IMR-90 (cell line): ENCODE data around the gene FAM180A. TPM values are rescaled to one million over a fixed set of nuclear protein-coding genes. Genes with fewer than 3 reads are reported as not detected.
A peak's percentile ranks its signal among the peaks of the same experiment; 100 is the strongest.

ENCODE experiments used
- ATAC-seq: fragments of 200-7000 bp; cut with Tn5 transposase; 2 replicates; pipeline ENCODE4 v1.9.1; 2020; ENCODE audit warnings: low read depth, mild to moderate bottlenecking, moderate library complexity
- BruUV-seq: library from RNA; stranded (reverse); fragments of 400-500 nt; replicated peaks from 2 replicates; lab custom pipeline; 2021; lab: Mats Ljungman, UMichigan
- CTCF ChIA-PET: fragments of 300-600 bp; formaldehyde crosslinking; extraction: SDS; loops from one replicate; lab custom pipeline; 2021; ENCODE audit warnings: antibody characterized with exemption; lab: Yijun Ruan, JAX
- POLR2A ChIA-PET: fragments of 300-600 bp; sonication (Branson Sonifier 250); formaldehyde crosslinking; loops from one replicate; lab custom pipeline; 2022; ENCODE audit warnings: antibody characterized with exemption; ENCODE audit not compliant: unreplicated experiment; lab: Charles Lee
- DNase-seq: peaks from one replicate; pipeline ENCODE4 v3.0.0; 2013
- H2AFZ ChIP-seq: replicated peaks from 2 replicates; pipeline ENCODE3; 2013; ENCODE audit warnings: low read length, mild to moderate bottlenecking; ENCODE audit not compliant: poor library complexity
- H2AK5ac ChIP-seq: 2 replicates; pipeline ENCODE4 v1.6.1; 2013; ENCODE audit warnings: low read depth, low read length, inconsistent platforms
- H2AK9ac ChIP-seq: replicated peaks from 2 replicates; pipeline ENCODE3; 2013; ENCODE audit warnings: mild to moderate bottlenecking, low read depth, low read length, moderate library complexity; ENCODE audit not compliant: poor library complexity
- H2BK120ac ChIP-seq: 2 replicates; pipeline ENCODE4 v1.6.1; 2013; ENCODE audit warnings: low read depth, low read length, inconsistent platforms
- H2BK15ac ChIP-seq: 3 replicates; pipeline ENCODE4 v1.6.1; 2013; ENCODE audit warnings: low read depth, low read length, inconsistent platforms
- H2BK20ac ChIP-seq: 2 replicates; pipeline ENCODE4 v1.6.1; 2013; ENCODE audit warnings: low read depth, mild to moderate bottlenecking, inconsistent platforms, low read length, moderate library complexity
- H2BK5ac ChIP-seq: 2 replicates; pipeline ENCODE4 v1.6.1; 2013; ENCODE audit warnings: mild to moderate bottlenecking, low read depth, low read length, inconsistent platforms; ENCODE audit not compliant: poor library complexity, severe bottlenecking
- H3K14ac ChIP-seq: replicated peaks from 2 replicates; pipeline ENCODE4 v1.6.1; 2013; ENCODE audit warnings: low read depth, low read length, inconsistent platforms
- H3K18ac ChIP-seq: 2 replicates; pipeline ENCODE4 v1.6.1; 2013; ENCODE audit warnings: low read depth, low read length, control low read depth
- H3K23ac ChIP-seq: 2 replicates; pipeline ENCODE4 v1.6.1; 2013; ENCODE audit warnings: low read depth, low read length, inconsistent platforms
- H3K27ac ChIP-seq: 2 replicates; pipeline ENCODE4 v1.5.1; 2013; ENCODE audit warnings: mild to moderate bottlenecking, control low read depth, low read length; ENCODE audit not compliant: insufficient read depth
- H3K27me3 ChIP-seq: 2 replicates; pipeline ENCODE4 v1.6.1; 2013; ENCODE audit warnings: low read length; ENCODE audit not compliant: control insufficient read depth, insufficient read depth
- H3K36me3 ChIP-seq: 2 replicates; pipeline ENCODE4 v1.6.1; 2013; ENCODE audit warnings: low read length, mixed read lengths; ENCODE audit not compliant: control insufficient read depth, insufficient read depth
- H3K4ac ChIP-seq: 2 replicates; pipeline ENCODE4 v1.6.1; 2013; ENCODE audit warnings: low read depth, low read length, inconsistent platforms
- H3K4me1 ChIP-seq: 2 replicates; pipeline ENCODE4 v1.6.1; 2013; ENCODE audit warnings: low read length, mixed read lengths; ENCODE audit not compliant: control insufficient read depth, insufficient read depth
- H3K4me2 ChIP-seq: 2 replicates; pipeline ENCODE4 v1.6.1; 2013; ENCODE audit warnings: low read depth, mild to moderate bottlenecking, control low read depth, low read length, moderate library complexity
- H3K4me3 ChIP-seq: 2 replicates; pipeline ENCODE4 v1.5.1; 2013; ENCODE audit warnings: low read depth, mild to moderate bottlenecking, control low read depth, low read length, moderate library complexity; ENCODE audit not compliant: insufficient read depth
- H3K56ac ChIP-seq: 2 replicates; pipeline ENCODE4 v1.6.1; 2013; ENCODE audit warnings: low read length, inconsistent platforms; ENCODE audit not compliant: insufficient read depth; ENCODE audit errors: extremely low read depth
- H3K79me1 ChIP-seq, 2 experiments: 2 replicates each; pipeline ENCODE4 v1.6.1; 2013; ENCODE audit warnings: low read length in 2 of 2, inconsistent platforms in 1 of 2, low read depth in 1 of 2
- H3K9ac ChIP-seq: 2 replicates; pipeline ENCODE4 v1.6.1; 2013; ENCODE audit warnings: low read depth, low read length, control low read depth
- H3K9me1 ChIP-seq: 2 replicates; pipeline ENCODE4 v1.6.1; 2013; ENCODE audit warnings: low read length, inconsistent platforms; ENCODE audit not compliant: insufficient read depth
- H3K9me3 ChIP-seq: 2 replicates; pipeline ENCODE4 v1.6.1; 2013; ENCODE audit warnings: low read length; ENCODE audit not compliant: control insufficient read depth, insufficient read depth
- H4K20me1 ChIP-seq: 2 replicates; pipeline ENCODE4 v1.6.1; 2013; ENCODE audit warnings: low read length, inconsistent platforms; ENCODE audit not compliant: insufficient read depth
- H4K5ac ChIP-seq: 2 replicates; pipeline ENCODE4 v1.6.1; 2013; ENCODE audit warnings: mild to moderate bottlenecking, low read depth, low read length, control low read depth
- H4K8ac ChIP-seq, 2 experiments: 2 replicates each; pipeline ENCODE4 v1.6.1; 2013; ENCODE audit warnings: low read depth in 2 of 2, low read length in 2 of 2, control low read depth in 1 of 2, inconsistent platforms in 1 of 2
- H4K91ac ChIP-seq: 2 replicates; pipeline ENCODE4 v1.6.1; 2013; ENCODE audit warnings: low read depth, low read length, inconsistent platforms; ENCODE audit not compliant: insufficient read depth
- BHLHE40 ChIP-seq: fragments of 150-350 bp; IDR thresholded peaks from 2 replicates; pipeline ENCODE4 v1.6.1; 2016; ENCODE audit warnings: mild to moderate bottlenecking, low read depth, low read length
- CHD1 ChIP-seq: IDR thresholded peaks from 2 replicates; pipeline ENCODE4 v1.6.1; 2012; ENCODE audit warnings: low read depth, low read length, improper control_type of control experiment
- ELK1 ChIP-seq: fragments of 150-350 bp; IDR thresholded peaks from 2 replicates; pipeline ENCODE4 v1.6.1; 2016; ENCODE audit warnings: low read depth, mild to moderate bottlenecking, low read length, moderate library complexity, borderline replicate concordance
- FOS ChIP-seq: fragments of 150-350 bp; IDR thresholded peaks from 2 replicates; pipeline ENCODE4 v1.6.1; 2016; ENCODE audit warnings: low read depth, low read length
- MAFK ChIP-seq: IDR thresholded peaks from 2 replicates; pipeline ENCODE4 v1.6.1; 2012; ENCODE audit warnings: low read depth, low read length, improper control_type of control experiment
- MXI1 ChIP-seq: IDR thresholded peaks from 2 replicates; pipeline ENCODE4 v1.6.1; 2012; ENCODE audit warnings: low read depth, mild to moderate bottlenecking, low read length, moderate library complexity, borderline replicate concordance
- POLR2A ChIP-seq: IDR thresholded peaks from 2 replicates; pipeline ENCODE4 v1.6.1; 2012; ENCODE audit warnings: mild to moderate bottlenecking, low read depth, low read length
- RCOR1 ChIP-seq: IDR thresholded peaks from 2 replicates; pipeline ENCODE4 v1.6.1; 2012; ENCODE audit warnings: mild to moderate bottlenecking, low read length, improper control_type of control experiment; ENCODE audit not compliant: insufficient replicate concordance
- RFX5 ChIP-seq: IDR thresholded peaks from 2 replicates; pipeline ENCODE4 v1.8.0; 2012; ENCODE audit warnings: low read depth, mild to moderate bottlenecking, low read length, moderate library complexity
- SMC3 ChIP-seq: fragments of 150-350 bp; IDR thresholded peaks from 2 replicates; pipeline ENCODE4 v1.6.1; 2016; ENCODE audit warnings: low read depth, mild to moderate bottlenecking, antibody characterized with exemption, low read length, moderate library complexity
- USF2 ChIP-seq: fragments of 150-350 bp; IDR thresholded peaks from 2 replicates; pipeline ENCODE4 v1.6.1; 2017; ENCODE audit warnings: mild to moderate bottlenecking, antibody characterized with exemption, low read length, low read depth
- WGBS, 2 experiments: methylation state at CpG; one replicate each; pipeline versions ENCODE4 v1.1.5 to v1.1.7; 2013; ENCODE audit warnings: missing lambda C conversion rate in 2 of 2; ENCODE audit not compliant: insufficient read length in 1 of 2; ENCODE audit errors: extremely low coverage in 2 of 2; 5-methylcytosine and 5-hydroxymethylcytosine counted together
- dilution Hi-C: fragments of 300-500 bp; cut with HindIII; formaldehyde crosslinking; loops from one replicate; pipeline ENCODE4 v1.14.3; 2018; ENCODE audit warnings: low sequenced_read_pairs; ENCODE audit not compliant: unreplicated experiment
- in situ Hi-C: fragments of 300-500 bp; cut with MboI; formaldehyde crosslinking; loops from 3 replicates; pipeline ENCODE4 v1.14.3; 2019; ENCODE audit warnings: low sequenced_read_pairs, inconsistent platforms, mixed read lengths
- intact Hi-C: fragments of 100-400 bp; cut with micrococcal nuclease; formaldehyde crosslinking; loops from 2 replicates; pipeline ENCODE4 v1.10.0; 2022
- polyA plus RNA-seq, 3 experiments: library from polyadenylated mRNA; depleted of rRNA; stranded (reverse); fragments of >200 nt; gene quantifications; 2 replicates each; pipeline ENCODE4 v1.2.3, GENCODE V29; 2012; ENCODE audit warnings: low replicate concordance in 1 of 3
- total RNA-seq: library from RNA; depleted of rRNA; stranded (reverse); fragments of >200 nt; gene quantifications from 2 replicates; pipeline ENCODE4 v1.2.3, GENCODE V29; 2012

The FAM180A gene
- total and polyA plus RNA-seq, 2 of the 4 experiments (the other 2 are of a cell fraction) = 1.3 to 2.0 TPM

GRCh38 chr7:135708041-135708440 is 40.6 kb downstream of the FAM180A start:
- WGBS, 2 experiments = 91% methylated on average over 8 of the region's 14 CpGs; no CpG with 5 or more reads in 1 of the 2 experiments
- CTCF ChIA-PET = no interaction called here
- dilution Hi-C loops = no loop called here

More at GRCh38 chr7:135708041-135708440, 40.6 kb downstream of the FAM180A start:
- Histone ChIP-seq H4K91ac (no peak overlapping the region), H3K4me3 (no peak overlapping the region), H2AK5ac (no peak overlapping the region), H4K8ac (no peak overlapping the region), H3K79me1 (no peaks in the 10 kb centered on the region; a peak in 1 of 4 replicates), H2BK20ac (no peak overlapping the region), H2BK15ac (no peak overlapping the region), H3K14ac (no peak overlapping the region), H3K27ac (no peak overlapping the region), H3K36me3 (no peaks in the 10 kb centered on the region), H3K4me1 (peaks cover 12% of the 10 kb centered on the region), H3K27me3 (no peaks in the 10 kb centered on the region), H2AK9ac (peak overlapping the region; percentile 26), H3K56ac (no peak overlapping the region), H2AFZ (peak overlapping the region; percentile 15), H4K20me1 (no peaks in the 10 kb centered on the region), H3K9me1 (peaks cover 27% of the 10 kb centered on the region), H4K5ac (no peak overlapping the region), H3K4me2 (no peak overlapping the region), H3K23ac (no peak overlapping the region), H2BK120ac (no peak overlapping the region), H3K9ac (no peak overlapping the region), H2BK5ac (peak overlapping the region; percentile 12), H3K18ac (no peak overlapping the region), H3K4ac (no peak overlapping the region), H3K9me3 (no peaks in the 10 kb centered on the region)
- ATAC-seq (no peak), DNase-seq (no peak)
- intact Hi-C loops (no loop called here), in situ Hi-C loops (no loop called here)
- BruUV-seq = no TSS peak
- POLR2A ChIA-PET = no interaction called here
- no peak for TF ChIP-seq USF2
- no peak for TF ChIP-seq SMC3
- TF ChIP-seq ELK1 = no peak
- no peak for TF ChIP-seq RFX5
- TF ChIP-seq BHLHE40 = no peak
- no peak for TF ChIP-seq RCOR1
- no peak for TF ChIP-seq MXI1
- no peak for TF ChIP-seq MAFK
- no peak for TF ChIP-seq POLR2A
- TF ChIP-seq FOS = no peak
- no peak for TF ChIP-seq CHD1
